Endothelial cell of umbilical vein (primary cell): ENCODE data around the gene ANKRD13B. TPM values are rescaled to one million over a fixed set of nuclear protein-coding genes. Genes with fewer than 3 reads are reported as not detected.

Experiments used
- BruUV-seq: library from RNA; stranded (reverse); fragments of 400-500 nt; replicated peaks from 2 replicates; lab custom pipeline; 2021; lab: Mats Ljungman, UMichigan
- CTCF ChIA-PET: fragments of 300-600, 350-600 bp; sonication (Branson Sonifier 250); formaldehyde crosslinking; loops from one replicate; lab custom pipeline; 2021; ENCODE audit warnings: antibody characterized with exemption, inconsistent platforms; lab: Charles Lee
- POLR2A ChIA-PET: fragments of 300-600, 350-600 bp; sonication (Branson Sonifier 250); formaldehyde crosslinking; loops from one replicate; lab custom pipeline; 2021; ENCODE audit warnings: antibody characterized with exemption, inconsistent platforms; lab: Charles Lee
- DNase-seq: peaks from one replicate; pipeline ENCODE4 v3.0.0-alpha.2; 2011; ENCODE audit warnings: low read depth, low spot score
- FAIRE-seq: peaks from 2 replicates; lab custom pipeline; 2011; peaks lifted over from hg19 to GRCh38; lab: Jason Lieb, UNC
- H2AFZ ChIP-seq: 2 replicates; pipeline ENCODE4 v1.6.0; 2012; ENCODE audit warnings: low read depth, low read length, control low read depth, inconsistent platforms
- H3K27ac ChIP-seq: 2 replicates; pipeline ENCODE4 v1.5.1; 2011; ENCODE audit warnings: low read depth, mild to moderate bottlenecking, control low read depth, low read length, moderate library complexity; ENCODE audit not compliant: insufficient read depth
- H3K27me3 ChIP-seq, 2 experiments: 2 replicates each; pipeline versions ENCODE4 v1.6.0 to v1.6.1; 2011; ENCODE audit warnings: low read length in 2 of 2, mixed read lengths in 1 of 2; ENCODE audit not compliant: control insufficient read depth in 2 of 2, insufficient read depth in 2 of 2
- H3K36me3 ChIP-seq, 2 experiments: 2 replicates in 1 of 2; 3 replicates in 1 of 2; pipeline ENCODE4 v1.5.1; 2011; ENCODE audit warnings: low read length in 2 of 2, mild to moderate bottlenecking in 1 of 2, moderate library complexity in 1 of 2; ENCODE audit not compliant: control insufficient read depth in 2 of 2, insufficient read depth in 2 of 2; ENCODE audit errors: extremely low read depth in 1 of 2
- H3K4me1 ChIP-seq: 3 replicates; pipeline ENCODE4 v1.5.1; 2011; ENCODE audit warnings: mild to moderate bottlenecking, low read length; ENCODE audit not compliant: control insufficient read depth, insufficient read depth; ENCODE audit errors: extremely low read depth
- H3K4me2 ChIP-seq: 2 replicates; pipeline ENCODE4 v1.6.1; 2011; ENCODE audit warnings: low read length, control low read depth, mixed read lengths; ENCODE audit not compliant: insufficient read depth
- H3K4me3 ChIP-seq, 3 experiments: fragments of 200-600 bp in 1 of 3; sonication (generic), shearing (Covaris generic) in 1 of 3; replicated peaks in 1 of 3; 2 replicates each; pipeline ENCODE4 v1.5.1; 2011 to 2016; ENCODE audit warnings: control low read depth in 3 of 3, low read length in 3 of 3, mild to moderate bottlenecking in 2 of 3, inconsistent platforms in 1 of 3, low read depth in 1 of 3, moderate library complexity in 1 of 3; ENCODE audit not compliant: insufficient read depth in 1 of 3
- H3K79me2 ChIP-seq: 2 replicates; pipeline ENCODE4 v1.6.0; 2012; ENCODE audit warnings: low read length, inconsistent platforms; ENCODE audit not compliant: control insufficient read depth, insufficient read depth
- H3K9ac ChIP-seq: replicated peaks from 2 replicates; pipeline ENCODE3; 2011; ENCODE audit warnings: low read length, control low read depth; ENCODE audit not compliant: insufficient read depth; ENCODE audit errors: extremely low read depth
- H3K9me1 ChIP-seq: replicated peaks from 3 replicates; pipeline ENCODE4 v1.6.0; 2011; ENCODE audit warnings: mild to moderate bottlenecking, low read length; ENCODE audit not compliant: control insufficient read depth, insufficient read depth; ENCODE audit errors: extremely low read depth
- H3K9me3 ChIP-seq: replicated peaks from 2 replicates; pipeline ENCODE4 v1.5.1; 2012; ENCODE audit warnings: low read length, inconsistent platforms; ENCODE audit not compliant: control insufficient read depth, insufficient read depth
- H4K20me1 ChIP-seq: replicated peaks from 2 replicates; pipeline ENCODE3; 2011; ENCODE audit warnings: mild to moderate bottlenecking, low read length; ENCODE audit not compliant: control insufficient read depth, insufficient read depth; ENCODE audit errors: extremely low read depth
- CTCF ChIP-seq, 2 donors: IDR thresholded peaks; 1 replicate in 1 of 2; 2 replicates in 1 of 2; pipeline ENCODE4 v1.5.1; 2011; ENCODE audit warnings: low read length in 2 of 2, mild to moderate bottlenecking in 2 of 2, moderate library complexity in 2 of 2, control low read depth in 1 of 2, inconsistent platforms in 1 of 2, low read depth in 1 of 2; ENCODE audit not compliant: insufficient read depth in 1 of 2; ENCODE audit errors: extremely low read depth in 1 of 2
- EZH2 ChIP-seq: IDR thresholded peaks from 2 replicates; pipeline ENCODE4 v1.6.1; 2012; ENCODE audit warnings: borderline replicate concordance, low read depth, mild to moderate bottlenecking, moderate library complexity, low read length, inconsistent platforms; ENCODE audit not compliant: severe bottlenecking
- FOS ChIP-seq: IDR thresholded peaks from 2 replicates; pipeline ENCODE4 v1.6.1; 2011; ENCODE audit warnings: mild to moderate bottlenecking, low read length, moderate library complexity, borderline replicate concordance; ENCODE audit not compliant: insufficient read depth
- GATA2 ChIP-seq: IDR thresholded peaks from 2 replicates; pipeline ENCODE4 v1.7.0; 2011; ENCODE audit warnings: low read depth, mild to moderate bottlenecking, moderate library complexity, mixed read lengths, low read length; ENCODE audit not compliant: insufficient read length, insufficient read depth
- JUN ChIP-seq: IDR thresholded peaks from 2 replicates; pipeline ENCODE4 v1.6.1; 2011; ENCODE audit warnings: borderline replicate concordance, low read depth; ENCODE audit not compliant: insufficient read length, insufficient read depth
- MYC ChIP-seq: IDR thresholded peaks from one replicate; pipeline ENCODE4 v1.6.1; 2011; ENCODE audit warnings: mild to moderate bottlenecking, low read depth, low read length
- POLR2A ChIP-seq: IDR thresholded peaks from 2 replicates; pipeline ENCODE4 v1.6.1; 2012; ENCODE audit warnings: low read depth, mild to moderate bottlenecking, control low read depth, low read length
- POLR2AphosphoS5 ChIP-seq: IDR thresholded peaks from 2 replicates; pipeline ENCODE4 v1.6.1; 2012; ENCODE audit warnings: low read depth, mild to moderate bottlenecking, control low read depth, low read length, moderate library complexity; ENCODE audit not compliant: insufficient read depth
- dilution Hi-C: fragments of 300-500 bp; cut with MboI; formaldehyde crosslinking; loops from one replicate; pipeline ENCODE4 v1.15.0; 2019; ENCODE audit warnings: low sequenced_read_pairs; ENCODE audit not compliant: extremely low pct_ligation_motif_present
- intact Hi-C: fragments of 100-400 bp; cut with micrococcal nuclease; formaldehyde crosslinking; loops from one replicate; pipeline ENCODE4 v1.10.0; 2022
- polyA plus RNA-seq, 4 experiments: library from polyadenylated mRNA; depleted of rRNA in 3 of 4; stranded (reverse) in 3 of 4; unstranded in 1 of 4; fragments of >200 nt; gene quantifications; 2 replicates each; pipeline versions ENCODE4 v1.2.1 to v1.2.3, GENCODE V29; 2011 to 2012; ENCODE audit warnings: missing spikeins in 1 of 4
- total RNA-seq: library from RNA; stranded (reverse); gene quantifications from 2 replicates; pipeline ENCODE4 v1.2.3, GENCODE V29; 2021
- TF ChIP-seq, protein P1 (sequence below): IDR thresholded peaks from 2 replicates; pipeline ENCODE4 v1.6.1; 2011; ENCODE audit not compliant: insufficient read depth, insufficient read length

ANKRD13B gene
- total and polyA plus RNA-seq, 2 donors (not counting 3 experiments of a cell fraction or from before 2014, with no cell fraction given) = 21.1 to 23.2 TPM

DNA sequence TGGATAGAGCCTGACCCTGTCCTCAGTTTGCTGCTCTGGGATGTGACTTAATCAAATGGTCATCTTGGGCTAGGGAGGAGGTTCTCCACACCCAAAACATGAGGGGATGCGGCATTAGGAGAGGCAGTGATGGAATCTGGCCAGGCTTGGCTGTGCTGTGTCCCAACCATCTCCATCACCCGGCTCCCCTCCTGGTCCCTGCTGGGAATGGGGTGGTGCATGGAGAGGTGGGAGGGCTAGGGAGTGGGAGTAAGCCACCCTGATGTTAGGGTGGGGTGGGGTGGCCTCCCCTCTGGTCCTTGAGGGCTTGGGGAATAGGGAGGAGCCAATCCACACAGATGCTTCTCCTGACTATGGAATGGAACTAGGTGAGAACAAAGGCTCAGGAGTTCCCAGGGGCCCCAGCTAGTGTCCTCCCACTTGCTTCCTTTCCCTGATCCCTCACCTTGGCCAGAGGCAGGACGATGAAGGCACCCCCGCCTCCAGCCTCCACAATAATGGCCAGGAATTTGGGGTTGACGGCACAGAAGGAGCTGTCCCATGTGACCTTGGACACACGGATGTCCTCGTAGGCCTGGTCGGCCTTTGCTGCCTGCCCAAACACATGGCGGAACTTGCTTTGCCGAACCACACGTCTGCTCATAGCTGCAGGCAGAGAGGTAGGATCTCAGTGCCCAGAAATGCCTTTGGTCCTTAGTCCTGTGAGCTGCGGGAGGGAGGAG is 28.0 kb downstream of the ANKRD13B start:
- intact Hi-C loops = loop anchor here (2.0 kb wide), 1 partner anchor 400 kb away; no protein-coding TSS in a partner anchor
- no TSS peak for BruUV-seq
- no peak overlapping the region for H3K9ac ChIP-seq
- no peaks in the 10 kb centered on the region for H3K9me3 ChIP-seq
- no peaks in the 10 kb centered on the region for H3K27me3 ChIP-seq
- no peak overlapping the region for H3K27ac ChIP-seq
- no peaks in the 10 kb centered on the region for H3K36me3 ChIP-seq
- H3K4me3 ChIP-seq = no peak overlapping the region
- FAIRE-seq = no peak
- CTCF ChIA-PET = interaction anchor here (0.8 to 4.6 kb wide), 4 partner anchors 157 to 473 kb away, joined by 3 to 90 read pairs (median 46); no protein-coding TSS in a partner anchor
- H3K4me1 ChIP-seq = peaks cover 23% of the 10 kb centered on the region
- H2AFZ ChIP-seq = no peak overlapping the region
- dilution Hi-C loops = no loop called here
- POLR2A ChIA-PET = no interaction called here
- no peaks in the 10 kb centered on the region for H4K20me1 ChIP-seq
- no peaks in the 10 kb centered on the region for H3K9me1 ChIP-seq
- no peak overlapping the region for H3K4me2 ChIP-seq
- TF ChIP-seq JUN (no peak), FOS (no peak), POLR2A (no peak), MYC (no peak), GATA2 (no peak), POLR2AphosphoS5 (no peak), CTCF (IDR thresholded peaks at IDR 0.05; ENCODE audit: extremely low read depth in 1 of 2, insufficient read depth in 1 of 2, low read depth in 1 of 2, low read length in 2 of 2) (no peak), EZH2 (no peak)
- TF ChIP-seq, protein P1, sequence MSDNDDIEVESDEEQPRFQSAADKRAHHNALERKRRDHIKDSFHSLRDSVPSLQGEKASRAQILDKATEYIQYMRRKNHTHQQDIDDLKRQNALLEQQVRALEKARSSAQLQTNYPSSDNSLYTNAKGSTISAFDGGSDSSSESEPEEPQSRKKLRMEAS = no peak
- no peaks in the 10 kb centered on the region for H3K79me2 ChIP-seq
- no peak for DNase-seq
